Fibroblast of lung (primary cell): ENCODE measurements around the gene S100A12.

Source experiments
- CTCF ChIP-seq, 2 donors: IDR thresholded peaks in 1 of 2; conservative IDR thresholded peaks in 1 of 2; 1 replicate in 1 of 2; 2 replicates in 1 of 2; pipeline ENCODE4 v1.5.1; 2011 to 2012; ENCODE audit warnings: low read length in 2 of 2, control low read depth in 1 of 2, inconsistent platforms in 1 of 2, low read depth in 1 of 2, mild to moderate bottlenecking in 1 of 2
- EZH2 ChIP-seq: IDR thresholded peaks from 2 replicates; pipeline ENCODE4 v1.5.1; 2012; ENCODE audit warnings: low read length, control low read depth, mild to moderate bottlenecking; ENCODE audit errors: missing control alignments

GRCh38 chr1:153324912-153325311, 50.5 kb downstream of the S100A12 start:
- TF ChIP-seq EZH2 (no peak), CTCF (conservative IDR thresholded peaks at IDR 0.05 in 1 of 2, IDR thresholded peaks at IDR 0.05 in 1 of 2; ENCODE audit: low read depth in 1 of 2, low read length in 2 of 2) (no peak)
